Hepatocyte (in vitro differentiated cells): ENCODE results near the gene IL2RG.

ENCODE experiments used
- CTCF ChIP-seq: fragments of 200-600 bp; sonication (generic); IDR thresholded peaks from 2 replicates; pipeline ENCODE4 v1.5.1; 2016; ENCODE audit warnings: antibody characterized with exemption, mild to moderate bottlenecking; ENCODE audit not compliant: poor library complexity
- EZH2 ChIP-seq: fragments of 200-600 bp; sonication (generic); IDR thresholded peaks from 2 replicates; pipeline ENCODE4 v1.6.1; 2016; ENCODE audit warnings: antibody characterized with exemption, mild to moderate bottlenecking, borderline replicate concordance
- EZH2phosphoT487 ChIP-seq: fragments of 200-600 bp; sonication (generic); IDR thresholded peaks from one replicate; pipeline ENCODE4 v1.6.1; 2018; ENCODE audit warnings: antibody characterized with exemption, mild to moderate bottlenecking, low read depth, moderate library complexity; ENCODE audit not compliant: unreplicated experiment, severe bottlenecking

- no peak for TF ChIP-seq EZH2
- TF ChIP-seq CTCF = no peak
- TF ChIP-seq EZH2phosphoT487 = no peak
Observed at GRCh38 chrX:71118985-71119535, 7.7 kb upstream of the IL2RG start.
